Stimulated activated naive CD4-positive, alpha-beta T cell treated with Interleukin-2 at 50 U/mL for 16 hours (primary cell): ENCODE measurements around the gene CHGA.

Experiments used
- DNase-seq: peaks from one replicate; lab custom pipeline; 2025; lab: John Stamatoyannopoulos, UW

CHGA gene

GRCh38 chr14:92929689-92930608 lies 7.0 kb downstream of the CHGA start:
- no peak for DNase-seq

GRCh38 chr14:92930737-92931602 lies 8.0 kb downstream of the CHGA start:
- no peak for DNase-seq

- DNase-seq = no peak
Observed at GRCh38 chr14:92931681-92932447, 8.9 kb downstream of the CHGA start.

GRCh38 chr14:92932448-92933395 lies 9.8 kb downstream of the CHGA start:
- no peak for DNase-seq

- DNase-seq = no peak
Observed at GRCh38 chr14:92933481-92933880, 10.5 kb downstream of the CHGA start.

- no peak for DNase-seq
Observed at GRCh38 chr14:92934196-92935085, 11.5 kb downstream of the CHGA start.

- DNase-seq = no peak
Observed at GRCh38 chr14:92935446-92935845, 12.5 kb downstream of the CHGA start.

- DNase-seq = no peak
Observed at GRCh38 chr14:92936085-92936484, 13.1 kb downstream of the CHGA start.

- DNase-seq = no peak
Observed at GRCh38 chr14:92937051-92937937, 14.3 kb downstream of the CHGA start.

- DNase-seq = no peak
Observed at GRCh38 chr14:92938235-92938875, 15.4 kb downstream of the CHGA start.

- DNase-seq = no peak
Observed at GRCh38 chr14:92938890-92939671, 16.1 kb downstream of the CHGA start.

GRCh38 chr14:92939699-92940098 lies 16.7 kb downstream of the CHGA start:
- DNase-seq = no peak

GRCh38 chr14:92940543-92940942 lies 17.6 kb downstream of the CHGA start:
- no peak for DNase-seq

GRCh38 chr14:92941531-92941930 lies 18.6 kb downstream of the CHGA start:
- no peak for DNase-seq

- DNase-seq = no peak
Observed at GRCh38 chr14:92942136-92942535, 19.2 kb downstream of the CHGA start.

GRCh38 chr14:92942576-92942975 lies 19.6 kb downstream of the CHGA start:
- no peak for DNase-seq

- DNase-seq = no peak
Observed at GRCh38 chr14:92942976-92943710, 20.2 kb downstream of the CHGA start.
